ENCODE data around the gene CTNNA3. TPM values are rescaled to one million over a fixed set of nuclear protein-coding genes. Genes with fewer than 3 reads are reported as not detected.

CTNNA3 gene
- total RNA-seq, 2 donors from 2014 or later = under 0.01 to 0.33 TPM

DNA sequence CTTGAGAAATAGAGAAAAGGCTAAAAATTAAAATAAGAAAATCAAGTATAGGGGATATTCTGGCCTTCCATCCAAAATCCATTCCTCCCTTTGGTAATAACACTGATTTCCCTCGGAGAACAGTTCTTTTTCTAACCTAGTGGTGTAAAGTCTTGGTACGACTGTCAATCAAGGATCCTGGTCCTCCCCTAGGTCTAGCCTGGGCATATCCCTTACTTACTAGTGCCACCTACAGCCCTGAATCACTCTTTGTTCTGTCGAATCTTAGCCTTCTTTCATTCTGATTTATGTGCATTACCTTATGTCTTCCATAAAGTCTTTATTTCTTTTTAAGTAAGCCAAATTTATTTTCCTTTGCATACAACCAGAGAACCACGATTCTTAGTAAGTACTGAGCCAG, 1068.8 kb downstream of the CTNNA3 start:
- DNase-seq (peak in 2 of 4 donors; percentile 4 to 15), ATAC-seq (no peak)
- Histone ChIP-seq H3K4me1 (no peaks in the 10 kb centered on the region), H3K36me3 (replicated peaks in 1 of 2; ENCODE audit: insufficient read depth in 1 of 2, low read depth in 2 of 2) (no peaks in the 10 kb centered on the region), H3K27ac (no peak overlapping the region), H3K27me3 (no peaks in the 10 kb centered on the region), H3K4me3 (no peak overlapping the region), H3K9me3 (no peaks in the 10 kb centered on the region)
- TF ChIP-seq, protein P1, sequence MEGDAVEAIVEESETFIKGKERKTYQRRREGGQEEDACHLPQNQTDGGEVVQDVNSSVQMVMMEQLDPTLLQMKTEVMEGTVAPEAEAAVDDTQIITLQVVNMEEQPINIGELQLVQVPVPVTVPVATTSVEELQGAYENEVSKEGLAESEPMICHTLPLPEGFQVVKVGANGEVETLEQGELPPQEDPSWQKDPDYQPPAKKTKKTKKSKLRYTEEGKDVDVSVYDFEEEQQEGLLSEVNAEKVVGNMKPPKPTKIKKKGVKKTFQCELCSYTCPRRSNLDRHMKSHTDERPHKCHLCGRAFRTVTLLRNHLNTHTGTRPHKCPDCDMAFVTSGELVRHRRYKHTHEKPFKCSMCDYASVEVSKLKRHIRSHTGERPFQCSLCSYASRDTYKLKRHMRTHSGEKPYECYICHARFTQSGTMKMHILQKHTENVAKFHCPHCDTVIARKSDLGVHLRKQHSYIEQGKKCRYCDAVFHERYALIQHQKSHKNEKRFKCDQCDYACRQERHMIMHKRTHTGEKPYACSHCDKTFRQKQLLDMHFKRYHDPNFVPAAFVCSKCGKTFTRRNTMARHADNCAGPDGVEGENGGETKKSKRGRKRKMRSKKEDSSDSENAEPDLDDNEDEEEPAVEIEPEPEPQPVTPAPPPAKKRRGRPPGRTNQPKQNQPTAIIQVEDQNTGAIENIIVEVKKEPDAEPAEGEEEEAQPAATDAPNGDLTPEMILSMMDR (IDR thresholded peaks at IDR 0.05) = peak in 5 of 7 experiments; percentile 13 to 50 (median 29)
- TF ChIP-seq POLR2A (IDR thresholded peaks at IDR 0.05) = no peak
- intact Hi-C loops (cut with DNase I) = no loop called here
- WGBS, 2 donors = 10 to 16% methylated on average over 4 of the region's 4 CpGs

DNA sequence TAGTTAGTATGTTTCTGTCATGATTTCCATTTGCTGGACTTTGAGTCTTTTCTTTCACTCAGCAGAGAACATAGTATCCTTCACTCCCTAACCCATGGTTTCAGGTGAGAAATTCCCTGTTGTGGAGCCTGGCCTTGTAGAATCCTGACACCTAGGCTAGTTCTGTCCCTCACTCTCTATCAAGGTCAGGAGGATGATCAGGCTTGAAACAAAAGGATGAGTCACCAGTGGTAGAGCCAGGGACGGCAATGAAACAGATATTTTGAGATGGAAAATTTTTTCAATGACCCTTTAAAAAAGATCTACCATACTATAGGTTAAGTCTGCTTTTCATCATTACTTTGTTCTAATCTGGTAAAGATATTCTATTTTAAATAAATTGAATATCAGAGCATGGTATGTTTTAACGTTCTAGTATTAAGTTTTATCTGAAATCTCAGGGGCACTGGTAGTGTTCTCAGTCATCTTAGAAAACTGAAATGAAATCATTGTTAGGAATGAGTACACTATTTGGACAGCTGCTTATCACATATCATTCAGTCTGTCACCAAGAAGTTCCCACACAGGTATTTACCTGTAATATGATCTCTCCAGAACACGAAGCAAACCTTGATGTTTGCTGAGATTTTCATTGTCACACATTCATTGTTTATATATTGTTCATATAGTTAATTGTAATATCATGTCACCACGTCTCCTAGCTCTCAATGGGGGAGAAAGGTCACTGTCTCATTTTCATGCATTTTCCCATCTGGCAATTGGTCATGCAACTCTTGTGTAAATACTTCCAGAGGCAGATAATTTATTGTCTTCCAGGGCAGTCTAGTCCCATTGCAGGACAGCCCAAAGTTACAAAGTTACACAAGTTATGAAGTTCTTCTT, 1070.0 kb downstream of the CTNNA3 start:
- 26 to 29% methylated on average over 4 of the region's 4 CpGs for WGBS, 2 donors
- H3K4me3 ChIP-seq = no peak overlapping the region
- no peaks in the 10 kb centered on the region for H3K4me1 ChIP-seq
- TF ChIP-seq POLR2A (IDR thresholded peaks at IDR 0.05) = no peak
- TF ChIP-seq, protein P1 (IDR thresholded peaks at IDR 0.05) = no peak
- intact Hi-C loops (cut with DNase I) = no loop called here
- H3K27me3 ChIP-seq = no peaks in the 10 kb centered on the region
- no peaks in the 10 kb centered on the region for H3K9me3 ChIP-seq
- H3K27ac ChIP-seq = no peak overlapping the region
- DNase-seq (no peak), ATAC-seq (no peak)
- H3K36me3 ChIP-seq (replicated peaks in 1 of 2; ENCODE audit: insufficient read depth in 1 of 2, low read depth in 2 of 2) = no peaks in the 10 kb centered on the region

DNA sequence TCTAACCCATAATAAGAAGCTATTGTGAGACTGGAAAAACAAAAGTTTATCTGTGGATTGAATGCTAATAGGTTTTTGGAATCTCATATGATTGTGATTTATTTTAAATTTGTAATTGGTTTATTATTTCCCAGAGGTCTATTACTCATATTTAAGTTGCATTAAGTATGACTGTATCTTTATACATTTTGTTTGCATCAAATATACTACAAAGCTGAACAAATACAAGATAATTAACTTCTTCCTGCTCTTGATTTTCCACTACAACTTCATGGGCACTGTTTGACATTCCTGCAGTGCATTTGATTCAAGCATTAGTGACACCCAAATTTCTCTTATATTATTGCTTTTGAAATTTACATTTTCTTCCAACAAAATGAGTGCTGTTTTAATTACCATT, 1073.9 kb downstream of the CTNNA3 start:
- ATAC-seq = no peak
- H3K4me1 ChIP-seq = no peaks in the 10 kb centered on the region
- no peak overlapping the region for H3K4me3 ChIP-seq
- H3K27me3 ChIP-seq = no peaks in the 10 kb centered on the region
- intact Hi-C loops (cut with DNase I) = no loop called here
- H3K27ac ChIP-seq = no peak overlapping the region
- no peaks in the 10 kb centered on the region for H3K9me3 ChIP-seq
- no peaks in the 10 kb centered on the region for H3K36me3 ChIP-seq (replicated peaks in 1 of 2; ENCODE audit: insufficient read depth in 1 of 2, low read depth in 2 of 2)
- DNase-seq = no peak
- no peak for TF ChIP-seq POLR2A (IDR thresholded peaks at IDR 0.05)
- TF ChIP-seq, protein P1 (IDR thresholded peaks at IDR 0.05) = no peak

DNA sequence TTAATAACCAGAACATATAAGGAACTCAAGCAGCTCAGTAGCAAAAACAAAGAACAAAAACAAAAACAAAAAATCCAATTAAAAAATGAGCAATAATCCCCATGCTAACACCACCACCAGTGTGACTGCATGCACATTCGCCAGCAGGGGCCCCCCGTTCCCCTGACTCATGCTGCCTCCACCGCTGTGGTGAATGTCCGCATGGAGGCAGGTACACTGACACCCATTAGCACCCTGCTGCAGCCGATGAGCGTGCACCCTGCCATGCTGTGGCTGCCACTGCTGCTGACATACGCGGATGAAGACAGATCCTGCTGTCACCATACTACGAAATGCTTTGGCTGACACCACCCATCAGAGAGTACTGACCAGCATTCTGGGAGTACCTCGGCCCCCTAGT, 1091.8 kb downstream of the CTNNA3 start:
- Histone ChIP-seq H3K4me3 (no peak overlapping the region), H3K4me1 (no peaks in the 10 kb centered on the region), H3K27me3 (peaks cover 0 to 3% of the 10 kb centered on the region in 2 donors), H3K9me3 (no peaks in the 10 kb centered on the region), H3K27ac (no peak overlapping the region), H3K36me3 (replicated peaks in 1 of 2; ENCODE audit: insufficient read depth in 1 of 2, low read depth in 2 of 2) (no peaks in the 10 kb centered on the region)
- DNase-seq (no peak), ATAC-seq (no peak)
- intact Hi-C loops (cut with DNase I) = no loop called here
- whole genome bisulfite sequencing, 2 donors = 84 to 94% methylated on average over 10 of the region's 10 CpGs
- TF ChIP-seq, protein P1 (IDR thresholded peaks at IDR 0.05) = no peak
- no peak for TF ChIP-seq POLR2A (IDR thresholded peaks at IDR 0.05)

DNA sequence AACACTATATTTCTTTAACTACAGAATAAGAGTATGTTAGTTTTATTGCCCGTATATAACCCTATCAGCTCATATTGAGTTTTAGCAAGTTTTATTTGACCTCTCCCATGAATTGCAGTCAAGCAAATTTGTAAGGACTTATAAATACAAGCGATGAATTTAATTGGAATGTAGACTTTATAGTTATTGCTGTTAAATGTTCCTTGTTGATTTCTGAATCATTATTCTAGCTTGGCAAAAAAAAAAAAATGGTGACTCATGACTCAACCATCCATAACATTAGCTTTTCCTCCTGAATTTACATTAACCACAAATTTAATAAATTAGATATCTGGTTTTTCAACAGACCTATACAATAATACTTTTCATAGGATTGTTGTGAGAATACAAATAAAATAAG, 1104.1 kb downstream of the CTNNA3 start:
- H3K4me3 ChIP-seq = no peak overlapping the region
- H3K4me1 ChIP-seq = no peaks in the 10 kb centered on the region
- no peaks in the 10 kb centered on the region for H3K36me3 ChIP-seq (replicated peaks in 1 of 2; ENCODE audit: insufficient read depth in 1 of 2, low read depth in 2 of 2)
- H3K27ac ChIP-seq = no peak overlapping the region
- ATAC-seq (no peak), DNase-seq (no peak)
- H3K27me3 ChIP-seq = no peaks in the 10 kb centered on the region
- H3K9me3 ChIP-seq = no peaks in the 10 kb centered on the region
- TF ChIP-seq, protein P1 (IDR thresholded peaks at IDR 0.05) = no peak
- TF ChIP-seq POLR2A (IDR thresholded peaks at IDR 0.05) = no peak
- intact Hi-C loops (cut with DNase I) = no loop called here
- WGBS, 2 donors = 88 to 94% methylated on average over 2 of the region's 2 CpGs
